Measurements from ENCODE around the gene FN1.
"Not testable (repeated sequence)": the region's sequence is repeated elsewhere in the genome, so short reads cannot be mapped to it uniquely, and the experiment has no call there.

The FN1 gene

GRCh38 chr2:215369181-215369760 is 66.6 kb downstream of the FN1 start:
- no peak overlapping the region for H3K4me3 ChIP-seq (ENCODE audit: low read depth, low read length)

DNA sequence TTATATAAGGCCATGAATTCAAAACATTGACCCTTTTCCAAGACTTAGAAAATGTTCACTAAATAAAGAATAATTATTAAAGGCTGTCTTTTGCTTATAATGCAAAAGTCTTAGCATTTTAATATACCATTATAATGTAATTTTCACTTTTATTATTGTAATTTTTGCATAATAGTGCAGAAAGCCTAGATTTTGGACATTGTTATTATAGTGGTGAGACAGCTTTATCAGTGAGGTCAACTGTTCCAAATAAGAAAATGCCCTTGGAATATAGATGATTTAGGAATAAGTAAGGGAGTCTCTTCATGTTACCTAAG is 67.4 kb downstream of the FN1 start:
- no peak overlapping the region for H3K4me3 ChIP-seq (ENCODE audit: low read depth, low read length)

GRCh38 chr2:215367662-215368492 is 68.0 kb downstream of the FN1 start:
- H3K4me3 ChIP-seq (ENCODE audit: low read depth, low read length), result no peak overlapping the region

- H3K4me3 ChIP-seq (ENCODE audit: low read depth, low read length), result no peak overlapping the region
Measured at GRCh38 chr2:215366440-215367032, 69.3 kb downstream of the FN1 start.

DNA sequence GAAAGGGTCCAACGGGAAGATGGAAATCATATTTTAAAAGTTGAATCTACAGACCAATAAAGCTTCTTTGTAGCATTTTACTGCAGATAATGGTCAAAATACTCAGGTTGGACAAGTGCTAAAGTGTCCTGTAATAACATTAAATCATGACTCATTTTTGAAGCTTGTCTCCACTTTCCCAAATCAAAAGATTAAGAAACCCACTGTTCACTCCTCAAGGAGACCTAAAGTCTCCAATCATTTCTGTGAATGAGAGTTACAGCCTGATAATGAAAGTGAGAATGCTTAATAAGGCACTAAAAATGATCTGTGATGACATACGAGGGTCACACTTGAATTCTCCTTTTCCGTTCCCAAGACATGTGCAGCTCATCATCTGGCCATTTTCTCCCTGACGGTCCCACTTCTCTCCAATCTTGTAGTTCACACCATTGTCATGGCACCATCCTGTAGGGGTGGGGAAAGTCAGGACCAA is 70.6 kb downstream of the FN1 start:
- H3K4me3 ChIP-seq (ENCODE audit: low read depth, low read length), result no peak overlapping the region

GRCh38 chr2:215364157-215365155 is 71.4 kb downstream of the FN1 start:
- no peak overlapping the region for H3K4me3 ChIP-seq (ENCODE audit: low read depth, low read length)

- no peak overlapping the region for H3K4me3 ChIP-seq (ENCODE audit: low read depth, low read length)
Measured at GRCh38 chr2:215363461-215364156, 72.3 kb downstream of the FN1 start.

DNA sequence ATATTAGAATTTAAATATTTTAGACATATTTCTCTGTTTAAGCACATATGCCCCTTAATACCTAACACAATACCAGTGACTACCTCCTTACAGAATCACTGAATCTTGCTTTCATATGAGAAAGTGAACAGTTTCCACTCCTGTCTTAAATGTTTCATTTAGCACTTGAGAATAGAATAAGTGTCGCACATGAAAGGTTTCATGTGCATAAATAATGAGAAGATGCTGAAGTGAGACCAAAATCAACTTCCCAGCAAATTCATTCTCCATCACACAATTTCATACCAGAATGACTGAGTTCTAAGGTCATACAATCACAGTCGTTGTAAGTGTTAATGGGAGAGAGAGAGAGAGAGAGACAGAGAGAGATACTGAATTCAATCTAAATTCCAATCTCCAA is 72.8 kb downstream of the FN1 start:
- no peak overlapping the region for H3K4me3 ChIP-seq (ENCODE audit: low read depth, low read length)

GRCh38 chr2:215362562-215362904 is 73.3 kb downstream of the FN1 start:
- H3K4me3 ChIP-seq (ENCODE audit: low read depth, low read length), result no peak overlapping the region

- no peak overlapping the region for H3K4me3 ChIP-seq (ENCODE audit: low read depth, low read length)
Measured at GRCh38 chr2:215361876-215362561, 73.8 kb downstream of the FN1 start.

GRCh38 chr2:215361211-215361875 is 74.5 kb downstream of the FN1 start:
- no peak overlapping the region for H3K4me3 ChIP-seq (ENCODE audit: low read depth, low read length)

- no peak overlapping the region for H3K4me3 ChIP-seq (ENCODE audit: low read depth, low read length)
Measured at GRCh38 chr2:215360596-215360995, 75.3 kb downstream of the FN1 start.

GRCh38 chr2:215360059-215360458 is 75.8 kb downstream of the FN1 start:
- H3K4me3 ChIP-seq (ENCODE audit: low read depth, low read length), result not testable (repeated sequence)

DNA sequence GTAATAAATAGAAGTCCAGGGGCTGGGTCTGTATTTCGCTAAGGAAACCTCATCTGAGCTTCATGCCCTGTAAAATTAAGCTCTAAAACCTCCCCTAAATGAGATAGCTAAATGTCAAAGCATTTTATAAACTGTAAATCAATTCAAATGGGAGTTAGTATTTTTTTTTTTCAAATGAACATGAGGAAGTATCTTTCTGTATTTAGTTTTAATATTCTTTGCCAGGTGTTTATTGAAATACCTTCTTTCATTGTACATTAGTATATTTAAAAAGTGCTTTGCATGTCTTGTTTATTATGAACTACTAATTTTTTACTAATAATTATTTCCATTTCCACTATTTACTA is 76.3 kb downstream of the FN1 start:
- no peak overlapping the region for H3K4me3 ChIP-seq (ENCODE audit: low read depth, low read length)

GRCh38 chr2:215358891-215359575 is 76.8 kb downstream of the FN1 start:
- no peak overlapping the region for H3K4me3 ChIP-seq (ENCODE audit: low read depth, low read length)

DNA sequence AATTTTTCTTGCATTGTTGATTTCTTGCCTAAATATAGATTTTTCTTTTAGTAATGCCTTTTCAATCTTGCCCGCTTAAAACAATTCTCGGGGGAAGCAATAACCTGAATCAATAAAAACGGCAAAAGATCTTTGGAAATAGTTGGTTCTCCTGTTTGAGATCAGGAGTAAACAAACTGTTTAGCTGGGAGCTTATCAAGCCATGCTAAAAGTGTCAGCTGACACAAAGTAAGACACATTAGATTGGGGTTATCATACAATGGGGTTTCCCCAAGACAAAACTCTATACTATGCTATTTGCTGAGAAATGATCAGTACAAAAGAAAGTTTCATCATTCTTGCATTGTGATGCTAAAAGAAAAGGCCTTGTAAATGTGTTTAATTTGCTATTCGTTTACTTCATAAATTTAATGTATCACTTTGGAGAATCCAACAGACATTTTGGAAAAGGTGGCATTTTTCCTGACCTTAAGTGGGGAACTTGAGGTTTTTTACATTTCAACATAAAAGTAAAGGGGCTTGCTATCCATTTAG is 77.5 kb downstream of the FN1 start:
- no peak overlapping the region for H3K4me3 ChIP-seq (ENCODE audit: low read depth, low read length)

DNA sequence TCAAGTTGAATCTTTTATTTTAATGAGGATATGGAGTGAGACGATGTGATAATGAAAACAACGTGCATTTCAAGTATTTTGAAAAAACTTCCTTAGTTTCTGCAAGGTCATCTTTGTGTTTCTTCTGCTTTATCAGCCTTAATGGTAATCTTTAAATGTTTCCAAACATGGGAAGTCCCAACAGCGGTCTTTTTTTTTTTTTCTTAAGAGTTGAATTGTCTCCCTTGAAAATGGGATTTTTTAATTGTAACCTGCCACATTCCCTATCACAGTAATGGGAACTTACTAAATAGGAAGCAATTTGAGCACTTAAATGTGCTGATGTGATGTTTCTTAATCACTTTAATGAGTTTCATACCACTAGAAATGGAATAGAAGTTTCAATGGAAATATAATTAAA is 78.2 kb downstream of the FN1 start:
- H3K4me3 ChIP-seq (ENCODE audit: low read depth, low read length), result no peak overlapping the region

DNA sequence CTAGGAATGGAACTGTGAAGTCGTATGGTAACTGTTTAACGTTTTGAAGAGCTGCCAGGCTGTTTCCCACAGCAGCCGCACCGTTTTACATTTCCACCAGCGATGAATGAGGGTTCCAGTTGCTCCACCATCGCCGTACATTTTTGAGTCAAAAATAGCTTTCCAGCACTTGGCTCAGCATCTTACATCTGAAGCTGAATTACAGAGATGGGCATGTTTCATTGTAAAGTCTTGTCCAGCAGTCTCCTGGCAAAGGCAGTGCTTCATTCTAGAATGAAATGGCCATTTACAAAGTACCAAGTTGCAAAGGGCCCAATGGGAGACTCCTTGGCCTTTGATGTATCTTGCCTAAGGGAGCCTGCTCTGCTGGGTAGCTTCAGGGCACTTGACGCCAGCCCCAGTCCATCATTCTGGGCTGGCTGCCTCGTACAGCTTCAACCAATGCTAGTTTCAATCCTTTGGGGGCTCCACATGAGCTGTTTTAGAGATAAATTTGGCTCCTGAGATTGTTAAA is 78.9 kb downstream of the FN1 start:
- no peak overlapping the region for H3K4me3 ChIP-seq (ENCODE audit: low read depth, low read length)

All from iPS-11a (cell line).